ENCODE data around the gene TGFA.

DNA sequence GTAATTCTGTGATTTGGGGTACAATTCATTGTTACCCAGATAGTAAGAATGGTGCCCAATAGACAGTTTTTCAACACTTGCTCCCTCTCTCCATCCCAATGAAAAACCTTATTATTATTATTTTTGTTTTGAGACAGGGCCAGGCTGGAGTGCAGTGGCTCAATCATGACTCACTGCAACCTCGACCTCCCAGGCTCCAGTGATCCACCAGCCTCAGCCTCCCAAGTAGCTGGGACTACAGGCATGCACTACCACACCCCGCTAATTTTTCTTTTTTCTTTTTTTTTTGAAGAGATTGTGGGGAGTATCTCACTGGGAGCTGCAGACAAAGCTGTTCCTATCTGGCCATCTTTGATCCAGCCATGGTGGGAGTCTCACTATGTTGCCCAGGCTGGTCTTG, 7.2 kb downstream of the TGFA start:
- no peak for TF ChIP-seq SIN3A (IDR thresholded peaks at IDR 0.05; ENCODE audit: borderline replicate concordance, insufficient read depth, low read length)
- no peak for TF ChIP-seq POLR2AphosphoS5 (IDR thresholded peaks at IDR 0.05; ENCODE audit: low read depth, low read length)

Data from PFSK-1 (cell line).